Measurements from ENCODE around the gene TMEM59L.
A peak's percentile ranks its signal among the peaks of the same experiment; 100 is the strongest.

Gene TMEM59L

GRCh38 chr19:18612772-18613588 is at the start of gene TMEM59L:
Gene TMEM59L, plus strand, starts transcription at chr19:18612870. Its CDS starts 89 bp downstream, at chr19:18612959.
- no peak within 1 kb of the TSS for H3K4me3 ChIP-seq (ENCODE audit: low read depth, low read length)
- no peak for DNase-seq (ENCODE audit: low read depth)
- no peak for TF ChIP-seq CTCF (conservative IDR thresholded peaks at IDR 0.05; ENCODE audit: low read depth, low read length)

- TF ChIP-seq CTCF (conservative IDR thresholded peaks at IDR 0.05; ENCODE audit: low read depth, low read length): no peak
- no peak overlapping the region for H3K4me3 ChIP-seq (ENCODE audit: low read depth, low read length)
- no peak for DNase-seq (ENCODE audit: low read depth)
These were observed 45.7 kb upstream of the TMEM59L start for GRCh38 chr19:18566953-18567352.

GRCh38 chr19:18568367-18568766 is 44.3 kb upstream of the TMEM59L start:
- H3K4me3 ChIP-seq (ENCODE audit: low read depth, low read length): no peak overlapping the region
- no peak for DNase-seq (ENCODE audit: low read depth)
- TF ChIP-seq CTCF (conservative IDR thresholded peaks at IDR 0.05; ENCODE audit: low read depth, low read length): no peak

- H3K4me3 ChIP-seq (ENCODE audit: low read depth, low read length): peak within 1 kb of the TSS; percentile 96
- peak; percentile 98 for DNase-seq (ENCODE audit: low read depth)
- no peak for TF ChIP-seq CTCF (conservative IDR thresholded peaks at IDR 0.05; ENCODE audit: low read depth, low read length)
These were observed 40.9 kb upstream of the TMEM59L start, which contains the start of gene UBA52 for GRCh38 chr19:18571564-18572344. Gene UBA52, plus strand, starts transcription at chr19:18571857. Its CDS starts 1,444 bp downstream, at chr19:18573301.

GRCh38 chr19:18574691-18575291 is 37.9 kb upstream of the TMEM59L start:
- no peak for TF ChIP-seq CTCF (conservative IDR thresholded peaks at IDR 0.05; ENCODE audit: low read depth, low read length)
- no peak for DNase-seq (ENCODE audit: low read depth)
- H3K4me3 ChIP-seq (ENCODE audit: low read depth, low read length): no peak overlapping the region

GRCh38 chr19:18576383-18576782 is 36.3 kb upstream of the TMEM59L start:
- no peak for TF ChIP-seq CTCF (conservative IDR thresholded peaks at IDR 0.05; ENCODE audit: low read depth, low read length)
- DNase-seq (ENCODE audit: low read depth): no peak
- no peak overlapping the region for H3K4me3 ChIP-seq (ENCODE audit: low read depth, low read length)
